NCI-H446 treated with DMSO at 0.1 percent for 48 hours (cell line): Measurements from ENCODE around the gene SPRY2.
"Not testable (repeated sequence)": the region's sequence is repeated elsewhere in the genome, so short reads cannot be mapped to it uniquely, and the experiment has no call there.

ENCODE experiments used
- DNase-seq: peaks from one replicate; lab custom pipeline; 2025; lab: John Stamatoyannopoulos, UW

Gene SPRY2

GRCh38 chr13:80341101-80341755, at the start of gene SPRY2:
TSS of gene SPRY2 (minus strand) at chr13:80341126. CDS start at chr13:80337705, 3,421 bp downstream.
- DNase-seq, result peak; percentile 61

- DNase-seq, result no peak
Observed at GRCh38 chr13:80390338-80390737, 49.4 kb upstream of the SPRY2 start.

GRCh38 chr13:80389073-80390038, 48.4 kb upstream of the SPRY2 start:
- no peak for DNase-seq

GRCh38 chr13:80388506-80388905, 47.6 kb upstream of the SPRY2 start:
- no peak for DNase-seq

GRCh38 chr13:80386592-80386991, 45.7 kb upstream of the SPRY2 start:
- no peak for DNase-seq

GRCh38 chr13:80386002-80386401, 45.1 kb upstream of the SPRY2 start:
- no peak for DNase-seq

GRCh38 chr13:80382576-80382975, 41.6 kb upstream of the SPRY2 start:
- no peak for DNase-seq

- DNase-seq, result no peak
Observed at GRCh38 chr13:80379245-80379644, 38.3 kb upstream of the SPRY2 start.

- no peak for DNase-seq
Observed at GRCh38 chr13:80376554-80376953, 35.6 kb upstream of the SPRY2 start.

GRCh38 chr13:80374901-80375300, 34.0 kb upstream of the SPRY2 start:
- no peak for DNase-seq

GRCh38 chr13:80374444-80374843, 33.5 kb upstream of the SPRY2 start:
- DNase-seq, result no peak

GRCh38 chr13:80371840-80372509, 31.0 kb upstream of the SPRY2 start:
- no peak for DNase-seq

- DNase-seq, result no peak
Observed at GRCh38 chr13:80367473-80367872, 26.5 kb upstream of the SPRY2 start.

GRCh38 chr13:80363890-80364503, 23.1 kb upstream of the SPRY2 start:
- DNase-seq, result no peak

GRCh38 chr13:80362481-80362880, 21.6 kb upstream of the SPRY2 start:
- DNase-seq, result no peak

- no peak for DNase-seq
Observed at GRCh38 chr13:80361883-80362327, 21.0 kb upstream of the SPRY2 start.

GRCh38 chr13:80361298-80361697, 20.4 kb upstream of the SPRY2 start:
- no peak for DNase-seq

GRCh38 chr13:80360453-80360800, 19.5 kb upstream of the SPRY2 start:
- DNase-seq, result no peak

- no peak for DNase-seq
Observed at GRCh38 chr13:80359778-80360452, 19.0 kb upstream of the SPRY2 start.

GRCh38 chr13:80359414-80359777, 18.5 kb upstream of the SPRY2 start:
- DNase-seq, result no peak

GRCh38 chr13:80355496-80356094, 14.7 kb upstream of the SPRY2 start:
- DNase-seq, result not testable (repeated sequence)
